GM18951 (cell line): ENCODE data around the gene PLD1.

Experiments used
- POLR2A ChIP-seq: IDR thresholded peaks from 4 replicates; pipeline ENCODE4 v1.6.1; 2011; ENCODE audit warnings: mild to moderate bottlenecking; ENCODE audit not compliant: insufficient read length, insufficient read depth; ENCODE audit errors: extremely low read depth
- in situ Hi-C: fragments of 300-500 bp; cut with MboI; formaldehyde crosslinking; loops from one replicate; pipeline ENCODE4 v1.12.0; 2022; ENCODE audit warnings: low sequenced_read_pairs, mixed read lengths, inconsistent platforms; ENCODE audit not compliant: unreplicated experiment

The PLD1 gene

GRCh38 chr3:171561596-171562323 lies 248.5 kb downstream of the PLD1 start:
- in situ Hi-C loops, result loop anchor here (10.0 kb wide), 2 partner anchors 397 to 597 kb away; no protein-coding TSS in a partner anchor
- TF ChIP-seq POLR2A, result no peak

DNA sequence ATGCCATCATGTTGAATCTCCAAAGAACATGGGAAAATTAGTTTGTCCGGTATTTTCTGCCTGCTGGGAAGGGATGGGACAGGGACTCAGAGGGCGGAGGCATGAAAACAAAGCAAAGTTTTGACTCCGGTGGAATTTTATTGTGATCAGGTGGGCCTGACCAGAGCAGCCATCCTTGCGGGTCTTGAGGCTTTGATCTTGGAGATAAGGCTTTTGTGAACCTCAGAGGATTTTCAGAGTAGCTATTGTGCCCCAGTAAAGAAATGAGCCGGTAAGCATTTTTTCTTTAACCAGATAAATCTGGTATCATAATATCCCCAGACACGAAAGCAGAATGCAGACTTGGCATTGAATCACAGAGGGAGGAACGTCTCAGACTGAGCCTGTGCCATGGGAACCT lies 250.7 kb downstream of the PLD1 start:
- in situ Hi-C loops, result no loop called here
- TF ChIP-seq POLR2A, result no peak

- no peak for TF ChIP-seq POLR2A
- in situ Hi-C loops, result no loop called here
These were observed 252.0 kb downstream of the PLD1 start for GRCh38 chr3:171558188-171558696.

GRCh38 chr3:171557173-171557572 lies 253.1 kb downstream of the PLD1 start:
- in situ Hi-C loops, result no loop called here
- no peak for TF ChIP-seq POLR2A

- in situ Hi-C loops, result no loop called here
These were observed 253.6 kb downstream of the PLD1 start for GRCh38 chr3:171556574-171557145.

DNA sequence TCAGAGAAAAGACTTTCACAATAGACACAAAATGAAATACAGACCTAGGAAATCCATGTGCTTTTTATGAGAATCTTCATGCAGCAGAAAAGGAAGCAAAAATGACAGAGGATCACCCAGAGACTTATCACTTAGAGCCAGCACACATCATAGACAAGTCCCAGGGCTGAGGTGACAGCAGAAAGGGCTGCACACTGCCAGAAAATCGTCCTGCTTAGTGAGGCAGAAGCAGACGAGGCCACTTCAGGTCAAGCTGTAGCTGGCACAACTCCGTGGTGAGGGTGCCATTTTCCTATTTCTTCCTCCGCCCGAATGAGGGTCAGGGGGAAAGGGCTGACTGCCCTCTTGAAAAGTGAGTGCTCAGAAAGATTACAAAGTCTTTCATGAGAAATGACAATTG lies 254.1 kb downstream of the PLD1 start:
- in situ Hi-C loops, result no loop called here
- TF ChIP-seq POLR2A, result no peak

More at GRCh38 chr3:171556574-171557145, 253.6 kb downstream of the PLD1 start:
- TF ChIP-seq POLR2A, result no peak

DNA sequence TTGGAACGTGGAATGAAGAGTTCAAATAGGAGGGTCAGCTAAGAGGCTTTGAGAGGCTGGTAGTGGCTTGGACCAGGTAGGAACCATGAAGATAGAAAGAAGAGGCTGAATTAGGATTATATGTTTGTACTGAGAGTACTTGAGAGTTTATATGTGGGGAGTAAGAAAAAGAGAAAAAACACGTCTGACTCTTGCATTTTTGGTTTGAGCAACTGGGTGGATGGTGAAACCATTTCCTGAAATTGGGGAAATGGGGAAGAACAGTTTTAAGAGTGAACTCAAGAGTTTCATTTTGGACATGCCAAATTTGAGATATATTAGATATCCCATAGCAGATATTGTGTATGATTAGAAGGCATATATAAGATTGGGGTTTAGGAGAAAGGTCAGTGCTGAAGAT lies 257.2 kb downstream of the PLD1 start:
- in situ Hi-C loops, result no loop called here
- no peak for TF ChIP-seq POLR2A

GRCh38 chr3:171552531-171552930 lies 257.8 kb downstream of the PLD1 start:
- in situ Hi-C loops, result no loop called here
- TF ChIP-seq POLR2A, result no peak

DNA sequence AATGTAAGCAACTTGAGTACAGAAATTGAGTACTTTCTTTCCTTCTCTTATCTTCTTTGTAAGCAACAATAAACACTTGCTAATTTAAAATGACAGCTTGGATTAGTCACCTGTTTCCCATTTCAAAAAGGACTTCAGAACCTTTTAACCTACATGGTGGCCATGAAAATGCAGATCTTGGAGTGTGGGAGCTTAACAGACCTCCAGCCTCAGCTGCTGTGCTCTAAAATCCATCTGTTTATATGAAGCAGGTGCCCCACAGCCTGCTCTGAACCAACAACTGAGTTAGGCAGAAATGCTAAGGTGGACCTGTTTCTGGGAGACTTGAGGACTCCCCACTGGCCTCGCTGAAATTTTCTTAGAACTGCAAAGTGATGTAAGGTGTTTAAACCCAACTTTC lies 259.0 kb downstream of the PLD1 start:
- in situ Hi-C loops, result no loop called here
- TF ChIP-seq POLR2A, result no peak
